HG03175 (cell line): ENCODE data around the gene FHOD3.

Experiments
- ATAC-seq: cut with Tn5 transposase; IDR thresholded peaks from one replicate; pipeline ENCODE4 v1.9.1; 2021; ENCODE audit warnings: mild to moderate bottlenecking, moderate library complexity; ENCODE audit not compliant: unreplicated experiment

The FHOD3 gene

DNA sequence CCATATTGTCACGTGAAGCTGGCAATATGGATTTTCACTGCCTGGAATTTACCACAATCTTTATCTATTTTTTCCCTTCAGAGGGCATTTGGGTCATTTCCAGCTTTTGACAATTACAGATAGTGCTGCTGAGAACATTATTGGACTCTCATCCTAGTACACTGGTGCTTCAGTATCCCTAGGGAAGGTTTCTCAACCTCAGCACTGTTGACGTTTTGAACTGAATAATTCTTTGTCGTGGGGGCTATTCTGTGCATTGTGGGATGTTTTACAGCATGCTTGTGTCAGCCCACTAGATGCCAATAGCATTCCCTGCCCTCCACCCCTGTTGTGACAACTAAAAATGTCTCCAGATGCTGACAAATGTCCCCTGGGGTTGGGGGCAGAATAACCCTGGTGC is 345.5 kb downstream of the FHOD3 start:
- no peak for ATAC-seq

DNA sequence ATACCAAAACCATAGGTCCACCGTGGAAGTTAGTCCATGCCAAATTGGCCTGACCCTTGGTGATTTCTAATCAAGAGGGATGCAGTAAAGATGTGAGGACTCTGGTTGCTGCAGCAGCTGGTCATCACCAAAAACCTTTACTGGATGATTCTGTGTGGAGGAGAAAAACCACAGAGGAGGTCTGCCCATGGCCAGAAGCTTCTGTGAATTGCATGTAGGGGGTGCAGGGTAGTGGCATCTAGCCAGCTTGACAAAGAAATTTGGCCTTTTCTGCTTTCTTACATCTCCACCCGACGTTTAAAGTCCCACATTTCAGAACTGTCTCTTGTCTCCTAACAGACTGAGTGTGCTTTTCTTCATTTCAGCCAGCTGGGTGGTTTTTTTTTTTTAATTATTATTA is 351.3 kb downstream of the FHOD3 start:
- ATAC-seq = no peak

GRCh38 chr18:36649205-36649604 is 351.7 kb downstream of the FHOD3 start:
- no peak for ATAC-seq

GRCh38 chr18:36650266-36650665 is 352.8 kb downstream of the FHOD3 start:
- ATAC-seq = no peak

- peak; percentile 76 for ATAC-seq
Observed at GRCh38 chr18:36650906-36651305, 353.4 kb downstream of the FHOD3 start.

DNA sequence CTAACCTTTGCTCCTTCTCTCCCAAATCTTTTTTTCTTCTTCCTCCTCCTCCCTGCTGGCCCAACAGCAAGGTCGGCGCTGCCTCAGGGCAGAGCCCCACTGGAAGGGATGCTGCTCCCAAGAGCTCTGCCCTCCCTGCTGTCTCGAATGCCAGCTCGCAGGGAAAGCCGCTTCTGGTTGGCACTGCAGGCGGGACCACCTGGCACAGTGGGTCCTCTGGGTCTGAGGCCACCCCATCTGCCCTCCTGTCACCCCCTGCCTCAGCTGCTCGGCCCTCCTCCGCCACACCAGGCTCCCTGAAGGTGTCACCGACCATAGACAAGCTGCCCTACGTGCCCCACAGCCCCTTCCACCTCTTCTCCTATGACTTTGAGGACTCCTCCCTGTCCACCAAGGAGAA is 355.0 kb downstream of the FHOD3 start:
- ATAC-seq = no peak

DNA sequence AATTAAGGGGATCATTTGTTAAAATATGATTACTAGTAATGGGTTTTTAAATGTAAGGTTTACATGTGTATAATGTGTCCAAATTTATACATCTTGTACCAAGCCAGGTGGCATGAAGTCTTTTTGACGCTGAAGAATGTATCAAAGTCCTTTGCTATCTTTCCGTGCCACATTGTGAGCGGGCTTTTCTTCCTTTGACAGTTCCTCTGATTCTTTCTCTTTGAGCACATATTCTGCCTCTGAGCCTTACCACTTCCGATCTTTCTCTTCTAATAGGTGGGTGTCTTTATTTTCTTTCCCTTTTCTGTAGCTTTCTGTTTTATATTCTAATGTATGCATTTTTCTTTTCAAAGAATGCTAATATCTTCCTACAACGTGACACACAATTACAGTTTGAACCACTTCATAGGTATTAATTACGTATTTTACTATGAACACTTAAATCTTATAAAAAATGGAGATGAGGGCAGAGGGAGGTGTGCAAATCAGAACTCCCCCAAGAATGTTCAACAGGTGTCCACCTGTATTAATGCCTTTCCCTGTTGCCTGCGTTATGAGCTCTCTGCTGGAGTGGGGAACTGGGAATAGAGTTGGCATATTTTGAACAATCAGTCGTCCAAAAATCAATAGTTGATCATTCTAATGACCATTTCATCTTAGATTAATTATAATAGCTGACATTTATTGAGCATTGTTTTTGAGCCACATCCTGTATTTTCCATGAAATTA is 355.8 kb downstream of the FHOD3 start:
- ATAC-seq = no peak

- no peak for ATAC-seq
Observed at GRCh38 chr18:36653870-36654269, 356.4 kb downstream of the FHOD3 start.

DNA sequence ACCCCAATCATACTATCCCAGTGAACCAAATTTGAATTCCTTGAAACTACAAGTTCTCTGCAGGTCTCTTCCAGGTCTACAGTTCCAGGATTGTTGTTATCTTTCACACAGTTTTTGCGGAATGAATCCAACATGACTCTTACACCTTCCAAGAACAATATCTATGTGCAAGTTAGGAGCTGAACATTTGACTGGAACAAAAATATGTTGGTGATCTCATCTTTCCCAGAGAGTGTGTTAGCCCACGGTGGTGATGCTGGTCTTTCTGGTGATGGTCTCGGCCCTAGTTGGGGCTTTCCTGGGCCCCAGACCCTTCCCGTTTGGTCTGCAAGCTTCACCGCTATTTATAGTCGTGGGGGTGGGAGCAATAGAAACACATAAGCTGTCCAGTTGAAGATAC is 357.6 kb downstream of the FHOD3 start:
- no peak for ATAC-seq

GRCh38 chr18:36655930-36656329 is 358.4 kb downstream of the FHOD3 start:
- no peak for ATAC-seq

DNA sequence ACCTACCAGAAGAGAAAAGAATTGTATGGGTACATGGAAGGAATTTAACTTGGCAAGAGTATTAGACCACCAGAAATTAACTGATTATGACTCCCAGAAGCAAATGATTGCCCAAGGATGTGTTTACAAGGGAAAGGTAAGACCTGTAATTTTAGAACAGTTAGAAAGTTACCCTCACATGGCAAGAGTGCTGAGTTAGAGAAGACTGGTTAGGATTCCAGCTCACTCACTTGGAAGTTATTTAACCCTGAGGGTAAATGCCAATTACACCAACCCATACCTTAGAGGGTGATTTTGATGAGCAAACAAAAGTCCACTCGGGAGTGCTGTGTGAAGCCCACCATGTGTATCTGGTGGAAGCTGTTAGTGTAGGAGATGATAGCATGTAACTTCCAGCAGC is 361.1 kb downstream of the FHOD3 start:
- no peak for ATAC-seq

- ATAC-seq = no peak
Observed at GRCh38 chr18:36660311-36660710, 362.8 kb downstream of the FHOD3 start.

DNA sequence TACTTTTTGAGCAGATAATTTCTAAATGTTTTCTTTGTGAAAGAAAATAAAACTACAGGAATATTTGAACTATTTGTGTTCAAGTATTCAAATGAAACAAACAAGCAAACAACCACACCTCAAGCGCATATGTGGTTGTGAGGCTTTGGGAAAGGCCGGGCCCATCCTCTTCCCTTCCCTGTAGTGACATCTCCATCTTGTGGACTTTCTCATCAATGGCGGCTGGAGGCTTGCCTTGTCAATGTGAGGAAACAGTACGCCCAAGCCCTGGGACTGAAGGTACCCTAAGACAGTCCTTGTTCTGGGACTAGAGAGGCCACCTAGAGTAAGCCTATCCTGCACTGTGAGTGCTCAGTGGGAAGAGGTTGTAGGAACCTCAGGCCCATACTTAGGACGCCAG is 364.5 kb downstream of the FHOD3 start:
- ATAC-seq = no peak

DNA sequence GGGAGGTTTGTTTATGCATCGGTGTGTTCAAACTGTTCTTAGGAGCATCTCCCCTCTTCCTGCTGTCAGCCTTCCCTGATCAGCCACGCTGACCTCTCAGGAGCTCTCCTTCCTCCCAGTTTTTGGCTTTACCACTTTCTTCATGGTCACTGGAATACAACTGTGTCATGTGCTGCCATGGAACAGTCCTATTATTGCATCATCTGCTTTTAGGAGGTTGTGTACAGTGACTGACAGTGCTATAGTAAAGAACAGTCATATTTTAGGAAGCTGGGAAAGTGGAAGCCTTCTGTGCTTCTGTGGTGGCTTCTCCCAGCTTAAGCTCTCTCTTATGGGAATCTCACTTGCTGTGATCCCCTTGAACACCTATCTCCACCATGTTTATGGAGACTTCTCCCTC is 365.8 kb downstream of the FHOD3 start:
- ATAC-seq = no peak

DNA sequence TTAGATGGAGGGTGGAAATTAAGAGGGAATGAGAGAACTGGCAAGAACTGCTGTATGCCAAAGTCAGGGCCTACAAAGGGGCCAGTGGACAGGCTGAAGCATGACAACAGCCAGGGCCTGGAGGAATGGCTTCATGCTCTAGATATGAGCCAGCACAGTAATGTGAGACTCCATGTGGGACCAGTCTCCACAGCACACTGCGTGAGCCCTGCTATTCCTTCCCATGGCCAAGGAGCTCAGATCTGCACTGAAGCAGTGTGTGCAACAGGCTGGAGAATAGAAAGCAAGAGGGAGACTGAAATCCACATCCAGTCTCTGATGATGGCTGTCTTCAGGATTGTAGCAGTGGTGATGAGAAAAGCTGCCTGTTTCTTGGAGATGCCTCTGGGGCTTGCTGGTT is 368.4 kb downstream of the FHOD3 start:
- no peak for ATAC-seq

DNA sequence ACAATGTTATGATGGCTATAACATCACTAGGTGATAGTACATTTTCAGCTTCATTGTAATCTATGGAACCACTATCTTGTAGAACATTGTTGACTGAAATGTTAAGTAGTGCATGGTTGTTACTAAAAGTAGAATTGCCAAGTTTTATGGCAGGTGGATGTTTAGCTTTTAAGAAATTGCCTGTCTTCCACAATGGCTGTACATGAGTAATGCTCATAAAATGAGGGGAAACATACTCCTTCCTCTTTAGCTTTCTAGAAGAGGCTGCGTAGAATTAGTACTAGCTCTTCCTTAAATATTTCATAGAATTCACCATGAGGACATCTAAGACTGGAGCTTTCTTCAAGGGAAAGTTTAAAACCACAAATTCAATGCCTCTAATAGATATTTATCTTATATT is 370.3 kb downstream of the FHOD3 start:
- ATAC-seq = no peak

DNA sequence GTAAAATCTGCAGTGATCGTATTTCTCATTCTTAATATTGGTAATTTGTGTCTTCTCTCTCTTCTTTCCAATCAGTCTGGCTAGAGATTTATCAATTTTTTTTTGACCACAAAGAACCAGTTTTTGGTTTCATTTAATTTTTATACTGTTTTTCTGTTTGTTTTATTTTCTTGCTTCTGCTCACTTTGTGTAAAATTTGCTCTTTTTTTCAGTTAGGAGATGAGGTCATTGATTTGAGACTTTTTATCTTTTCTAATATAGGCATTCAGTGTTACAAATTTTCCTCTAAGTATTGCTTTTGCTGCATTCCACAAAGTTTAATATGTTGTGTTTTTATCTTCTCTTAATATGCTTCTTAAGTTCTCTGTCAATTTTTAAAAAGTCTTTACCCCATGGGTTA is 370.8 kb downstream of the FHOD3 start:
- ATAC-seq = no peak

DNA sequence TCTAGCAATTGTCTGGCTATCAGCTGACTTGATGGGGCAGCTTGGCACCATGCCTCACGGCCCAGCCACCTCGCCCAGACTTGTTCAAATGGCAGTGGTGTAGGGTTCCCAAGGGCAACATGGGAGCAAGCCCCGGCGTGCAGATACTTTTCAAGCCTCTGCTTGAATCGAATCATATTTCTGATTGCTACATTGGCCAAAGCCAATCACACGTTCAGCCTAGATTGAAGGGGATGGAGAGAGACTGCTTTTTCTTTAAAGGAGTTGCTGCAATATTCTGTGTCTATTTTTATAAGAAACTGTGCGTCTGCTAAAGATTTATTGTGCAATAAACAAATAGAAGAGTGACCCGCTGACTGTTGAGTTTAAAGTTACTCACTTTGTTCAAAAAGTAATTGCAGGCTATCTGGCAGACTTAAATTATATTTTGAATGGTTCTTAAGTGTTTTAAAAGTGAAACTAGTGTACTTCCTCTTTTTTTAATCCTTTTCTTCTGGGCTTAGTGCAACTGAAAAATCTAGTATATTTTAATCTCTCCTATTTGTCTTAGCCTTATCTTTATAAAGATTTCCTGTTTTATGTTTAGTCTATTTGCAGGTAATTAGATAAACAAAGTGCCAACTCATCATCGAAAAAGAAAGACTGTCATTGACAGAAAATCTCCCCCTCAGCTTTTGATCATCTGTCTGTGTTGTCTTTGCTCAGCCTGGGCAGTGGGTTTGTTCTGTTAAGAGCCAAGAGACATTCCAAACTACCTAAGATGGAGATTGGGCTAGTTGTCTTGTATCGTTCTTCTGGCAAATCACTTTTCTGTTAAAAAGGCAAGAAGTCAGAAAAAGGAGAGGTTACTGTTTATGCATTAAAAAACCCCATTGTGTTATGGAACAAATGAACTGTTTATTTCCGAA is 375.2 kb downstream of the FHOD3 start:
- ATAC-seq = peak; percentile 81

DNA sequence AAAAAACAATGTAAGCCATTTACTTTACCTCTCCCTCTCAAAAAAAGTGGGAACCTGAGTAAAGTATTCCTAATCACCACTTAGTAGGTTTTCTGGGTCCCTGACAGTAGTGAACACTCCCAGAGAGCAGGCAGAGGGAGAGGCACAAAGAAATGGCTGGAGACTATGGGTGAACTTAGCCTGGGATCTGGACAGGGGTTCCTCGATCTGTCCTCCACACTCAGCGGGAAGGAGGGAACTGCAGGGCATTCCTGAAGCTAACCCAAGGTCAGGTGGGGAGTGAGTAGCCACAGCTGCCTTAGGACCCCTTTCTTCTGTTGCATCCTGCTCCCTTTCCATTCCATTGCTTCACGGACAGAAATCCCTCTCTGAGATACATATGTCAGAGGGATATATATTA is 375.9 kb downstream of the FHOD3 start:
- ATAC-seq = no peak

- ATAC-seq = no peak
Observed at GRCh38 chr18:36675076-36675475, 377.6 kb downstream of the FHOD3 start.

- ATAC-seq = no peak
Observed at GRCh38 chr18:36675542-36675941, 378.0 kb downstream of the FHOD3 start.

DNA sequence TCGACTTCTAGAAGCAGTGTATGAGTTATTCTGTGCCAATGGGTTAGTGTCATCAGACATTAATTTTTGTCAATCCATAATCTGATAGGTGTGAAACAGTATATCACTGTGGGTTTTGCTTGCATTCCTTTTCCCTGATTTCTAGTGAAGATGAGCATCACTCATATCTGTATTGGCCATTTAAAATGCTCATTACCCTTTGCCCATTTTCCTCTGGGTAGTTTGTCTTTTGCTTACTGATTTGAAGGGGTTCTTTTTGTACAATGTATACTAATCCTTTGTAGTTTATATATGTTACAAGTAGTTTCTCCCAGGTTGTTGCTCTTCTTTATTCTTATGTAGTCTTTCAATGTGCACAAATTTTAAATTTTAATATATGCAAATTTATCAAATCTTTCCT is 379.1 kb downstream of the FHOD3 start:
- ATAC-seq = no peak
